A673 (cell line): ENCODE measurements around the gene HELZ2.

Experiments used
- CTCF ChIP-seq: fragments of 300-800, 200-600 bp; sonication (generic); conservative IDR thresholded peaks from 2 replicates; pipeline ENCODE4 v1.5.1; 2017; ENCODE audit warnings: low read depth, mild to moderate bottlenecking, antibody characterized with exemption, low read length, moderate library complexity, mixed read lengths
- EZH2 ChIP-seq: fragments of 200-600 bp; sonication (generic); IDR thresholded peaks from 2 replicates; pipeline ENCODE4 v1.6.1; 2017; ENCODE audit warnings: borderline replicate concordance, low read depth, mild to moderate bottlenecking, mixed read lengths, antibody characterized with exemption, low read length; ENCODE audit not compliant: poor library complexity, severe bottlenecking

GRCh38 chr20:63542696-63543095 is 31.3 kb downstream of the HELZ2 start:
- TF ChIP-seq CTCF (no peak), EZH2 (no peak)
